ENCODE data around the gene TRMT1.

TRMT1 gene

DNA sequence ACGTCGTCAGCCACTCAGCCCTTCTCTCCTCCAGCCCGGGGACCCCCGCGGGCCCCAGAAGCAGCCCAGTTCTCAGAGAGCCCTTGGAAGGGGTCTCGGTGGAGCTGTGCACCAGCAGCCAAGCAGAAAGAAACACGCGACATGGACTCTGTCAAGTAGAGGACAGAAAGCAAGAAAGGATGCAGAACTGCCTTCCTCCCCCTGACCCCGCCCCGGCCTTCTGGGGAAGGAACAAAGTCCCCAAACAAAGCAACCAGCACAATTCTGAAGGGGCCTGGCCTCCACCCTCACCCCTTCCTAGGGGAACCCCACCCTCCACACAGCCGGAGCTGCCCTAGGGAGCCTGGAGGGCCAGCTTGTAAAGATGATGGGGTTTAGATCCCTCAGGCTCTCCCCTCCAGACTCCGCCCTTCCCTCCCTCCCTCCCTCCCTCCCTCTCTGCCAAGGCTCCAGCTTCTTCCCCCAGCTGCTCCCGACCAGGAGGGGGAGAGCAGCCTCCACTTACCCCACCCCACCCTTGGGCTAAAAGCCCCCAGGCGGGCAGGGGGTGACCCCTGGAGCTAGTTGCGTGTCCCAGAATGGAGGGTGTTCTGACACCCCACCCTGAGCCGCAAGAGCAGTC is 21.7 kb downstream of the TRMT1 start:
- no peak overlapping the region for H3K4me3 ChIP-seq (ENCODE audit: low read length)
- DNase-seq (ENCODE audit: low read depth, low spot score) = no peak

DNA sequence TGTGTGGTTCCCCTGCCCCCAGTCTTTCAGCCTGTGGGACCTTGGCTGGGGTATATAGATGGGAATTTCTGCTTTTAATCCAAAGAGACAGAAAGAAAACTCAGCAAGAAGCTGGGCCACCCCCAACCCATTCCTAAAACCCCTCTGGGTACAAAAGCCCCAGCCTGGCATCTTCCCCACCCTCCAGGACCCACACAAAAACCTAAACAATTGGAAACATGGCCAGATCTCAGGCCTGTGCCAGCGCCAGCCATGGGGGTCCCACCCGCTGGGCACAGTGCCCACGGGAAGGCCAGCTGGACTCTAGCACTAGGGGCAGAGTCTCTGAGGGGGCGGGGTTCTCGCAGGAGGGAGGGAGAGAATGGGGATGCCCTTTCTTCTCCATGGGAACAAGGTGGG is 22.4 kb downstream of the TRMT1 start:
- no peak overlapping the region for H3K4me3 ChIP-seq (ENCODE audit: low read length)
- DNase-seq (ENCODE audit: low read depth, low spot score) = no peak

- H3K4me3 ChIP-seq (ENCODE audit: low read length) = no peak overlapping the region
Observed at GRCh38 chr19:13093407-13094105, 23.0 kb downstream of the TRMT1 start.

DNA sequence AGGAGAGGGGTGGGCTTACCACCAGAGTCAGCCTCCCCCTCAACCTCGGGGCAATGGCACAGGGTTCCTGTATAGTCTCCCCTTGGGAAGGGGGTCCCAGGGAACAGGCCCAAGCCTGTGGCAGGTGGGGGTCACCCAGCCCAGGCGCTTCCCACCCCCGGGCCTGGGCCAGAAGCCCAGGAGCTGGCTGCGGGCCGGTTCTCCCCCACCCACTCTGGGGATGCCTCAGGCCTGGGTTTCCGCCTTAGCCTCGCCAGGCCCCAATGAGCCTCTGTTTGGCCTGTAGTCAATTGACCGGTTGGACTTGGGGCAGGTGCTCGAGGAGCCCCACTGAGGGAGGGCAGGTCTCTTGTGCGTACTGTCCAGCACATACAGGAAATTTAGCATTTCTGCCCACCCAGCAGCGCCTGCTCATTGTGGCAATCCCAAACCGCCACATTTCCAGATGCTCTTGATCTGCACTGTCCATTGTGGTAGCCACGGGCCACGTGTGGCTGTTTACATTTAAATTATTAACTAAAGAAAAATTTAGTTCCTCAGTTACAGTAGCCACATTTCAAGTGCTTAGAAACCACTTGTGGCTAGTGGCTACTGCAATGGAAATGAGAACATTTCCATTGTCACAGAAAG is 23.8 kb downstream of the TRMT1 start:
- no peak for DNase-seq (ENCODE audit: low read depth, low spot score)
- H3K4me3 ChIP-seq (ENCODE audit: low read length) = no peak overlapping the region

More at GRCh38 chr19:13093407-13094105, 23.0 kb downstream of the TRMT1 start:
- DNase-seq (ENCODE audit: low read depth, low spot score) = peak; percentile 73

DNA sequence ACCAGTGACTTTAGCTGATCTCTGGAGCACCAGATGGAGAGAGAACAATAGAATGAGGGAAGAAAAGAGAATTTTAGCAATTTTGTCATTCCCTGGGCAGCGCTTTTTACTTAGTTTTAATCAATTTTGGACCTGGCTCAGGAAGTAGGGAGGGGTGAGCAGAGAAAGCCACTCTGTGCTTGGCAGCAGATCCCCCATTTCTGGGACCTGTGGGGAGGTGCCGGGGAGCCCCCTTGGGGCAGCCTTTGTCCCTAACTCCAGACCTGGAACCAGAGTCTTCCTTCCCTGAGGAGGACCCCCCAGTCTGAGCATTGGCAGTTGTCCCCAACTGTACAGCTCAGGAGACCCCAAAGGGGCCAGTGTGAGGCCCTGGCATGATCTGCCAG is 24.4 kb downstream of the TRMT1 start:
- H3K4me3 ChIP-seq (ENCODE audit: low read length) = no peak overlapping the region

GRCh38 chr19:13091400-13092157 is 25.0 kb downstream of the TRMT1 start:
- no peak for DNase-seq (ENCODE audit: low read depth, low spot score)
- H3K4me3 ChIP-seq (ENCODE audit: low read length) = no peak overlapping the region

More for the DNA sequence above, 24.4 kb downstream of the TRMT1 start:
- no peak for DNase-seq (ENCODE audit: low read depth, low spot score)

GRCh38 chr19:13090511-13091231 is 25.9 kb downstream of the TRMT1 start:
- no peak for DNase-seq (ENCODE audit: low read depth, low spot score)
- H3K4me3 ChIP-seq (ENCODE audit: low read length) = no peak overlapping the region

DNA sequence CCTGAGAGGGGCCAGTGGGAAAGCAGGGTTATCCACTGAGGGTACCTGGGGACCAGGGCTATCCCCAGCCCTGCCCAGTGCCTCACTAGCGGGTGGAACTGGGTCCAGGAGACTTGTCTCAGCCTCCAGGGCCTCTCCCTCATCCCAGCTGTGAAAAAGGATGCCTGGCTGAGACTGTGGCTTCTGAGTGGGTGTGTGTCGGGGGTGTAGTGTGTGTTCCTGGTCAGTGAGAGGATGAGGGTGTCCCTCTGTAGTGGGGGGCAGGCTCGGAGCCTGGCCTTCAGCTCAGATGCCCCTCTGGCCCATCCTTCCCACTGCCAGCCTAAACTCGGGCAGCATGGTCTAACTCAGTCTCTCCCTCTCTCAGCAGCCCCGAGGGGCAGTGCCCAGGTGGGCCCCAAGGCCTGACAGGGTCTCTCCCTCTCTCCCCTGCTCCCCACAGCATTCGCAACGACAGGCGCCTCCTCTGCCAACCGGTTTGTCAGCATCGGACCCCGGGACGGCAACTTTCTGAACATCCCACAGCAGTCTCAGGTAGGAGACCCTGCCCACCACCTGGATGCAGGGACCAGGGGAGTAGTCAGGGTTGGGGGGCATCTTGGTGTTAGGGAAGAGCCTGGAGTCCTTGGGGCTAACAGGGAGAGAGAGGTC is 26.6 kb downstream of the TRMT1 start:
- DNase-seq (ENCODE audit: low read depth, low spot score) = no peak
- H3K4me3 ChIP-seq (ENCODE audit: low read length) = no peak overlapping the region

DNA sequence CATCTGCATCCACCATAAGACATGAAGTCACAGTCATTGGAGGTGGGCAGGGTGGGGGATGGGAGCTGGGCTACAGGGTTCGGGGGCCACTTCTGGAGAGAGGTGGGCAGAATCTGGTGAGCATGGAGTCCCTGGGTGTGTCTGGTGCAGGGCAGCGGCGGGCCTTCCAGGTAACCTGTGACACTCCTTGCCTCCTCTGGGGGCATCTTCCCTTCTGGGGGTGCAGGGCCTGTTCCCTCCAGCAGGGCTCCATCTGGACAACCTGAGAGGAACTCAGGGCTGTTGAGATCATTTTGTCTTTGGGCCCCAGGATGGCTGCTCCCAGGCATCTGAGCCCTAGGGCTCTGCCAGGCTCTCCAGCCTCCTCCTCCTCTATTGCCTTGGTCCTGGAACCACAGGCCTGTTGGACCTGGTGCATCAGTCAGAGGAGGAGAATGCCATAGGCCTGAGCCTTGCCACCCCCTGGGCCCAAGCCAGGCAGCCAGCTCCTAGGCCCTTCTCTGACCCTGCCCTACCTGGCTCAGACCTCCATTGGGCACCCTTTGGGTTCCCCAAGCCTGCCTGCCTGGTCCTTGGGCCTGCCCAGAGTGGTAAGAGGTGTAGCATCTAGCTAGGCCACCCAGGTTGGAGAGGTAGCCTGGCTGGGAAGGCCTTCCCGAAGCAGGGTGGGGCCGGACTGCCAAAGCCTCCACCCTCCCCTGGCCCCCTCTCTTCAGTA is 27.2 kb downstream of the TRMT1 start:
- no peak overlapping the region for H3K4me3 ChIP-seq (ENCODE audit: low read length)
- no peak for DNase-seq (ENCODE audit: low read depth, low spot score)

- no peak overlapping the region for H3K4me3 ChIP-seq (ENCODE audit: low read length)
- DNase-seq (ENCODE audit: low read depth, low spot score) = no peak
Observed at GRCh38 chr19:13087795-13088537, 28.6 kb downstream of the TRMT1 start.

GRCh38 chr19:13087295-13087694 is 29.2 kb downstream of the TRMT1 start:
- H3K4me3 ChIP-seq (ENCODE audit: low read length) = no peak overlapping the region
- DNase-seq (ENCODE audit: low read depth, low spot score) = no peak

GRCh38 chr19:13086341-13086740 is 30.2 kb downstream of the TRMT1 start:
- no peak for DNase-seq (ENCODE audit: low read depth, low spot score)
- no peak overlapping the region for H3K4me3 ChIP-seq (ENCODE audit: low read length)

DNA sequence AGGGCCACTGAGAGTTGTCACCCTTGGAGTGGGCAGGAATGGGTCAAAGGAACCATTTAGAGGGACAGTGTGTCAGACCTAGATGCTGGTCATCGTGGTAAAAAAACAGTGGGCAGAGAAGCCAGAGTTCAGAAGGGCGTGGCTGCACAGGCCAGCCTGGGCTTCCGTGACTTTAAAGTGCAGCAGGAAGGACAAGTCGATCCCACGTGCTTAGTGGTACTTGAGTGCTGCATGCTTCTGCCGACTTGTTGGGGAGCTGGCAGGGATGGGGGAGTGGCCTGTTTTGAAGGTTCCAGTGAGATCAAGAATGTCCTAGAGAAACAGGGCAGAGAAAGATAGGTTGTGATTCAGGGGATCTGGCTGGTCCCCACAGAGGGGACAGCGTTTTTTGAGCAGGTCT is 30.9 kb downstream of the TRMT1 start:
- no peak for DNase-seq (ENCODE audit: low read depth, low spot score)
- H3K4me3 ChIP-seq (ENCODE audit: low read length) = no peak overlapping the region

GRCh38 chr19:13083627-13084026 is 32.9 kb downstream of the TRMT1 start:
- no peak for DNase-seq (ENCODE audit: low read depth, low spot score)
- H3K4me3 ChIP-seq (ENCODE audit: low read length) = no peak overlapping the region

- no peak overlapping the region for H3K4me3 ChIP-seq (ENCODE audit: low read length)
- no peak for DNase-seq (ENCODE audit: low read depth, low spot score)
Observed at GRCh38 chr19:13083008-13083404, 33.5 kb downstream of the TRMT1 start.

GRCh38 chr19:13082192-13083007 is 34.1 kb downstream of the TRMT1 start:
- no peak overlapping the region for H3K4me3 ChIP-seq (ENCODE audit: low read length)
- no peak for DNase-seq (ENCODE audit: low read depth, low spot score)

- no peak overlapping the region for H3K4me3 ChIP-seq (ENCODE audit: low read length)
- DNase-seq (ENCODE audit: low read depth, low spot score) = no peak
Observed at GRCh38 chr19:13079542-13079986, 37.0 kb downstream of the TRMT1 start.
